Measurements from ENCODE around the gene TRIM3.

Gene TRIM3

GRCh38 chr11:6403539-6403938 lies 70.2 kb downstream of the TRIM3 start:
- no peak for DNase-seq (ENCODE audit: low read depth)
- no peak overlapping the region for H3K4me3 ChIP-seq (ENCODE audit: low read length)
- TF ChIP-seq, protein P1, sequence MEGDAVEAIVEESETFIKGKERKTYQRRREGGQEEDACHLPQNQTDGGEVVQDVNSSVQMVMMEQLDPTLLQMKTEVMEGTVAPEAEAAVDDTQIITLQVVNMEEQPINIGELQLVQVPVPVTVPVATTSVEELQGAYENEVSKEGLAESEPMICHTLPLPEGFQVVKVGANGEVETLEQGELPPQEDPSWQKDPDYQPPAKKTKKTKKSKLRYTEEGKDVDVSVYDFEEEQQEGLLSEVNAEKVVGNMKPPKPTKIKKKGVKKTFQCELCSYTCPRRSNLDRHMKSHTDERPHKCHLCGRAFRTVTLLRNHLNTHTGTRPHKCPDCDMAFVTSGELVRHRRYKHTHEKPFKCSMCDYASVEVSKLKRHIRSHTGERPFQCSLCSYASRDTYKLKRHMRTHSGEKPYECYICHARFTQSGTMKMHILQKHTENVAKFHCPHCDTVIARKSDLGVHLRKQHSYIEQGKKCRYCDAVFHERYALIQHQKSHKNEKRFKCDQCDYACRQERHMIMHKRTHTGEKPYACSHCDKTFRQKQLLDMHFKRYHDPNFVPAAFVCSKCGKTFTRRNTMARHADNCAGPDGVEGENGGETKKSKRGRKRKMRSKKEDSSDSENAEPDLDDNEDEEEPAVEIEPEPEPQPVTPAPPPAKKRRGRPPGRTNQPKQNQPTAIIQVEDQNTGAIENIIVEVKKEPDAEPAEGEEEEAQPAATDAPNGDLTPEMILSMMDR (IDR thresholded peaks at IDR 0.05; ENCODE audit: insufficient read depth, low read depth, low read length, missing control alignments), result no peak

DNA sequence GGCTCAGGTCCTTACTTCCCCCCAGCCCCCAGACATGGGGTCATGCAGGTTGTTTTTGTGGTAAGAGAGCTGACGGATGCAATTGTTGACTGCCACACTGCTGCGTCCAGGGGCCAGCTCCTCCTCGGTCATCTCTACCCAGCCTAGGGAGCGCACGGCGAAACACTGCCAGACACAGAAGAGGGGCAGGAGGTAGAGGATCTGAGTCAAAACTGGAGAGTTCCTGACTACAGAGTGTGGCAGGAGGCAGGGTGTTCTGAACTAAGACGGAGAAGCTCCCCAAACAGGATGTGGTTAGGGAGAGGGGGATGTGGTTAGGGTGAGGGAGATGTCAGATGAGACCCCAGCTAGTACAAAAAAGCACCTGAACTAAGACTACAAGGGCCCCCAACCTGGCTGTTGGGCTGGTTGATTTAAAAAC lies 71.2 kb downstream of the TRIM3 start:
- no peak overlapping the region for H3K4me3 ChIP-seq (ENCODE audit: low read length)
- TF ChIP-seq, protein P1 (IDR thresholded peaks at IDR 0.05; ENCODE audit: insufficient read depth, low read depth, low read length, missing control alignments), result no peak
- DNase-seq (ENCODE audit: low read depth), result no peak

- no peak for DNase-seq (ENCODE audit: low read depth)
- TF ChIP-seq, protein P1 (IDR thresholded peaks at IDR 0.05; ENCODE audit: insufficient read depth, low read depth, low read length, missing control alignments), result no peak
- no peak overlapping the region for H3K4me3 ChIP-seq (ENCODE audit: low read length)
These were observed 71.7 kb downstream of the TRIM3 start for GRCh38 chr11:6402061-6402470.

DNA sequence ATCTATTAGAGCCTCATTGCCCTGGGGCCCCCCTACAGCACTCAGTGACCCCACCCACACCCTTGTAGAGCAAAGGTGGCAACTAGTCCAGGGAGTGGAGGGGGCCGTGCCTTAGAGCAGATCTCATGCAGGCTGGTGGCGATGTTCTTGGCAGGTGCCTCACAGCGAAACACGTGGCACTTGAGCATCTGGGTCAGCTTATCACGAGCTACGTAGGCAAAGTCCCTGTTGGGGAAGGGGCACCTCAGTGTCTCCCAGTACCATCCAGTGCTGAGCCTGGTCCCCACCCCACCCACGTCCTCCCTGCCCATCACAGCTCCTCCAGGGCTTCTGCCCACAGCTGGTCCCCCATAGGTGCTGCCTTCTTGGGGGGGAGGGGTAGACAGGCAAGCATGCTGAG lies 72.3 kb downstream of the TRIM3 start:
- no peak for DNase-seq (ENCODE audit: low read depth)
- no peak overlapping the region for H3K4me3 ChIP-seq (ENCODE audit: low read length)
- TF ChIP-seq, protein P1 (IDR thresholded peaks at IDR 0.05; ENCODE audit: insufficient read depth, low read depth, low read length, missing control alignments), result no peak

DNA sequence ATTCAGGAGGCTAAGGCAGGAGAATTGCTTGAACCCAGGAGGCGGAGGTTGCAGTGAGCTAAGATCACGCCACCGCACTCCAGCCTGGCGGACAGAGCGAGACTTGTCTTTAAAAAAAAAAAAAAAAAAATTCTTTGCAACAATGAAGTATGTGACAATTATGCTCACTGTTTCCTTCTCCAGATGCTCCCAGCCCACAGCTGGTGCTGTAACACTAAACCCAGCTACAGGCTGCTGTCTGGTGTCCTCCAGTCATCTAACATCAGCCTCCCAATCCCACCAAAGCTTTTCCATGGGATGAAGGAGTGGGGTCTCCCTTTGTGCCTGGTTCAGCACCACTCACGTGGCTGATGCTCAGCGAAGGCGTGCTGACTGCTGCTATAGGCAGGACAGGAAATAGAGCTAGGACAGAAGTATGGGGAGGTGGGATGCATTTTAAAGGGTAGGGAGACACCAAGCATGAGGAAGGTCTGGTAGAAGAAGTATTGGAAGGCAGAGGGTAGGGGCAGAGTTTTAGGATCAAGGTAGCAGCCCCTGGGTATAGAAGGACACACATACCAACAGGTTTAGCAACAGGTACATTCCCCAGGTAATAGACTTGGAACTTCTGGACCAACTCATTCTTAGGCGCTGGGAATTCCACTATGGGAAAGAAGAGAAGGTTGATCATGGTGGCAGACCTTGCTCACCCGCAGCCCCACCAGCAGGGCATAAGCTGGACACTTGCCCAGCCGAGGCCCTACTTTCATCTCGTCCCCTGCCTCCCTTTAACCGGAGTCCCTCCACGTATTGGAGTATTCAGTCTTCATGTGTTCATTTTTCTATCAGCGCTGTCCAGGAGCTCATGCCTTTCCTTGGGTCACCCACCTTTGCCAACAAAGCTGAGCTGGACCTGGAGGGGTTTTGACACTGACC lies 73.1 kb downstream of the TRIM3 start:
- TF ChIP-seq, protein P1 (IDR thresholded peaks at IDR 0.05; ENCODE audit: insufficient read depth, low read depth, low read length, missing control alignments), result no peak
- DNase-seq (ENCODE audit: low read depth), result no peak
- H3K4me3 ChIP-seq (ENCODE audit: low read length), result no peak overlapping the region

Data from epithelial cell of esophagus (primary cell).